Measurements from ENCODE around the gene JUND. TPM values are rescaled to one million over a fixed set of nuclear protein-coding genes. Genes with fewer than 3 reads are reported as not detected.

The JUND gene
- total and polyA plus RNA-seq, 3 donors from 2014 or later, result 96.4 to 654 (median 615) TPM

DNA sequence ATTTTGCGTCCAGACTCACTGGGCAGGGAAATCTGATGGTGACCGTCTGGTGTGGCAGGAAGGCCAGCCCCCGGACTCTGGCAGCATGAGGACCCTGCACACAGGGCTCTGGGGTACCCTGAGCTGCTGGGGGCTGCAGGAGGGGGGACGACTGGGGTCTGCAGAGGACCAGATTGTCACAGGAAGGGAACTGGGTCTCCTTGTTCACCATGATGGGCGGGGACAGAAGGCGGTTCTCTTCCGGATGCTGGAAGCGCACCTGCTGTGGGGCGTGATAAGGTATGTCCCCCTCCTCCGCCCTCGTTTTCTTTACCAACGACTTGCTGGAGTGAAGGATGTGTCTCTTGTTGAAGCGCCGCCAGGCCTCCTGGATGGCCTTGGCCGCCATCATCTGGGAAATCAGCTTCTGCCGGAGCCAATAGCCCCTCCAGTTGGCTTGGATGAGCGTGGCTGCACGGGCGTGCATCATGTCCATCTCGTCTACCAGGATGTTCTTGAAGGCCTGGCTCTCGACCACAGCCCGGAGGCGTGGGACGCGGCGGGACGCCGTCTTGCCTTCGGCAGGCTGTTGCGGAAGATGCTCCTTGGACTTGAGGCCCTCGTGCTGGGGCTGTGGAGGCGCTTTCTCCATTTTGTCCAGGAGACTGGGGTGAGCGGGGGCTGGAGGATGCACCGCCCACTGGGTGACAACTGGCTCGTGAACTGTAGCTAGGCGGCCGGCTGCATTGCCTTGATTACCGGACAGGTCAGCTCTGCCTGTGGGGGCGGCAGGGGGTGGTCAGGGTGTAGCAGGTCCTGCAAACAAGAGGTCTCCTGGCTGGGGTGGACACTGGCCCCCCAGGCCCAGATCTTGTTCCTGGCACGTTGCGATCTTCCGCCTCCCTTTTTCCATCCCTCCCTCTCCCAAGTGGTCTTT lies 14.4 kb downstream of the JUND start:
- DNase-seq, result no peak
- Histone ChIP-seq H3K4me1 (no peaks in the 10 kb centered on the region), H3K36me3 (ENCODE audit: low read depth, missing control alignments) (no peaks in the 10 kb centered on the region), H3K9me3 (no peaks in the 10 kb centered on the region), H3K4me3 (no peak overlapping the region), H3K27me3 (no peaks in the 10 kb centered on the region), H3K27ac (no peak overlapping the region)
- TF ChIP-seq, protein P1, sequence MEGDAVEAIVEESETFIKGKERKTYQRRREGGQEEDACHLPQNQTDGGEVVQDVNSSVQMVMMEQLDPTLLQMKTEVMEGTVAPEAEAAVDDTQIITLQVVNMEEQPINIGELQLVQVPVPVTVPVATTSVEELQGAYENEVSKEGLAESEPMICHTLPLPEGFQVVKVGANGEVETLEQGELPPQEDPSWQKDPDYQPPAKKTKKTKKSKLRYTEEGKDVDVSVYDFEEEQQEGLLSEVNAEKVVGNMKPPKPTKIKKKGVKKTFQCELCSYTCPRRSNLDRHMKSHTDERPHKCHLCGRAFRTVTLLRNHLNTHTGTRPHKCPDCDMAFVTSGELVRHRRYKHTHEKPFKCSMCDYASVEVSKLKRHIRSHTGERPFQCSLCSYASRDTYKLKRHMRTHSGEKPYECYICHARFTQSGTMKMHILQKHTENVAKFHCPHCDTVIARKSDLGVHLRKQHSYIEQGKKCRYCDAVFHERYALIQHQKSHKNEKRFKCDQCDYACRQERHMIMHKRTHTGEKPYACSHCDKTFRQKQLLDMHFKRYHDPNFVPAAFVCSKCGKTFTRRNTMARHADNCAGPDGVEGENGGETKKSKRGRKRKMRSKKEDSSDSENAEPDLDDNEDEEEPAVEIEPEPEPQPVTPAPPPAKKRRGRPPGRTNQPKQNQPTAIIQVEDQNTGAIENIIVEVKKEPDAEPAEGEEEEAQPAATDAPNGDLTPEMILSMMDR (IDR thresholded peaks at IDR 0.05), result no peak
- TF ChIP-seq POLR2A (IDR thresholded peaks at IDR 0.05), result no peak
- intact Hi-C loops (cut with DNase I; ENCODE audit: low total_unique reads), result no loop called here
- WGBS, 2 donors, result 87 to 91% methylated on average over 23 to 39 of the region's 42 CpGs

DNA sequence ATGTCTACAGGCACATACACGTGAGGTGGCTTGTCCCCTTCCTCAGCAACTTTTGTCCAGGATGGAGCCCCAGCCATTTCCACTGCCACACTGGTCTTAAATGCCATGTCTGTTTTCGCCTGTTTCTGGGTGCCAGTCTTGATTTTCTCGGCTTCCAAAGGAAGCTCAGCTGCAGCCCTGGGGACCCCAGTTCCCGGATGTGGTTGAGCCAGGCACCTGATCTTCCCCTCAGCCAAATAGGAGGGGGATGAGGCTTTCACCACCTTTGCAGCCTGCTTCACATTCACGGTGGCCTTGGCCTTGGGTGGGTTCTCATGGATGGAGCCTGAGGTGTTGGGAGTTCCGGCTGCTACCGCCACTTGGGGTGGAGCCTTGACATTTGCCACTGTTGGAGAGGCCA lies 15.8 kb downstream of the JUND start:
- WGBS, 2 donors, result 86% methylated on average over 7 of the region's 7 CpGs; no CpG with 5 or more reads in 1 of the 2 donors
- intact Hi-C loops (cut with DNase I; ENCODE audit: low total_unique reads), result no loop called here
- H3K9me3 ChIP-seq, result no peaks in the 10 kb centered on the region
- TF ChIP-seq, protein P1 (IDR thresholded peaks at IDR 0.05), result no peak
- TF ChIP-seq POLR2A (IDR thresholded peaks at IDR 0.05), result no peak
- no peak for DNase-seq
- H3K27me3 ChIP-seq, result no peaks in the 10 kb centered on the region
- no peak overlapping the region for H3K4me3 ChIP-seq
- no peak overlapping the region for H3K27ac ChIP-seq
- no peaks in the 10 kb centered on the region for H3K36me3 ChIP-seq (ENCODE audit: low read depth, missing control alignments)
- no peaks in the 10 kb centered on the region for H3K4me1 ChIP-seq

DNA sequence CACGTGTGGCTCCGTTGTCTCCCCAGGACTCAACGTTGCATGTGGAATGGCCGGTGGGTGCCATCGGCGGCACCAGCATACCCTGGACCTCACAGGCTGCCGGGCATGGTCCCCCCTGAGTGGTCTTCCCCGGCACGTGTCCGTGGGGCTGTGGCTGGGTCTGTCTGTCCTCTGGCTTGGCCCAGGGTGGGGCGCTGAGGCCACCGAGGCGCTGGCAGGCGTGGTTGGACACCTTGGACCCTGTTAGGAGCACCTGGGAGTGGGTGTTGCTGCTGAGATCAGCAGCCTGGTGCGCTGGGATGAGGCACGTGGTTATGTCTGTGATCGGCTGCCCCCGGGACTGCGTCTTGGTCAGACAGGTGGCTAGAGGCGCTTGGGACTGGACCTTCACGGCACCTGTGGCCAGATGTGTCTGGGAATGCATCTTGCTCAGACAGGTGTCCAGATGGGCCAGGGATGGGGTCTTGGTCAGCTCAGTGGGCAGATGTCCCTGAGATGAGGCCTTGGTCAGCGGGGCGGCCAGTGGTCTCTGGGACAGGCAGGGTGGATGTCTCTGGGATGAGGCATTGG lies 16.4 kb downstream of the JUND start:
- no peak for DNase-seq
- 88 to 90% methylated on average over 4 to 16 of the region's 23 CpGs for WGBS, 2 donors

DNA sequence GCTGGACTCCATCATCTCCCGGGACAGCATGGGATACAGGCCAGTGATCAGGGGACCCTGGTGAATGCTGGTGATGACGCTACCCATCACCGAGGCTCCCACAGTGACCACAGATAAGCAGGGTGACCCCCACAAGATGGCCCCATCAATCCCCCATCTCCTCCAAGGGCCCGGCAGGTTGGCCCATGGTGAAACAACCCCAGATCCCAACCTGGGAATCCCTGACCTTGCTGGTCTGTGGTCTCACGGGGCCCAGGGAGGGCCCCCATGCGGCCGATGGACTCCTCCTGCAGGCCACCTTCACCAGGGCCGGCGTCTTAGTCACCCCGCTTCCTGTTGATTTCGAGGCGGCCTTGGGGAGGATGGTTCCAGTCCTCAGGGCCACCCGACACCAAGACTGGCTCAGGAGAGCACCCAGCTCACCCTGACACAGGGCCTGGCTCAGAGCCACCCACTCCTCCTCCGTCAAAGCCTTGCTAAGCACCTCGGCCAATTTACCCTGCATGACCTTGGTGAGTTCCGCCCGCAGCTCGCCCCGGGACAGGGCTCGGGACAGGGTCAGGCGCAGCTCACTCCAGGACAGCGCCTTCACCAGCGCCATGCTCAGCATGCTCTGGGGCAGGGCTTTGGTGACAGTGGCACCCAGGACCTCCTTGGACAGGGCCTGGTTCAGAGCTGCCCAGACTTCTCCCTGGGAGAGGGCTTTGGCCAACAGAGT lies 17.1 kb downstream of the JUND start:
- no peaks in the 10 kb centered on the region for H3K36me3 ChIP-seq (ENCODE audit: low read depth, missing control alignments)
- H3K4me1 ChIP-seq, result no peaks in the 10 kb centered on the region
- no peaks in the 10 kb centered on the region for H3K9me3 ChIP-seq
- H3K27ac ChIP-seq, result no peak overlapping the region
- TF ChIP-seq, protein P1 (IDR thresholded peaks at IDR 0.05), result no peak
- intact Hi-C loops (cut with DNase I; ENCODE audit: low total_unique reads), result no loop called here
- H3K27me3 ChIP-seq, result no peaks in the 10 kb centered on the region
- 79 to 100% methylated on average over 3 to 23 of the region's 23 CpGs for WGBS, 2 donors
- no peak for DNase-seq
- H3K4me3 ChIP-seq, result no peak overlapping the region

More for the DNA sequence above, 16.4 kb downstream of the JUND start:
- H3K27ac ChIP-seq, result no peak overlapping the region
- TF ChIP-seq, protein P1 (IDR thresholded peaks at IDR 0.05), result no peak
- no peak for TF ChIP-seq POLR2A (IDR thresholded peaks at IDR 0.05)
- no peak overlapping the region for H3K4me3 ChIP-seq
- H3K27me3 ChIP-seq, result no peaks in the 10 kb centered on the region
- no peaks in the 10 kb centered on the region for H3K36me3 ChIP-seq (ENCODE audit: low read depth, missing control alignments)
- H3K4me1 ChIP-seq, result no peaks in the 10 kb centered on the region
- H3K9me3 ChIP-seq, result no peaks in the 10 kb centered on the region
- intact Hi-C loops (cut with DNase I; ENCODE audit: low total_unique reads), result no loop called here
